Measurements from ENCODE around the gene TTC17. TPM values are rescaled to one million over a fixed set of nuclear protein-coding genes. Genes with fewer than 3 reads are reported as not detected.
"Not testable (repeated sequence)": the region's sequence is repeated elsewhere in the genome, so short reads cannot be mapped to it uniquely, and the experiment has no call there.

The TTC17 gene
- 100 to 1,000 TPM; 113 to 119 TPM for total RNA-seq
- 10 to 100 TPM; 43.7 to 54.6 (median 48.4) TPM for polyA plus RNA-seq
- total RNA-seq: 125 to 187 (median 159) reads per million in 6 experiments

DNA sequence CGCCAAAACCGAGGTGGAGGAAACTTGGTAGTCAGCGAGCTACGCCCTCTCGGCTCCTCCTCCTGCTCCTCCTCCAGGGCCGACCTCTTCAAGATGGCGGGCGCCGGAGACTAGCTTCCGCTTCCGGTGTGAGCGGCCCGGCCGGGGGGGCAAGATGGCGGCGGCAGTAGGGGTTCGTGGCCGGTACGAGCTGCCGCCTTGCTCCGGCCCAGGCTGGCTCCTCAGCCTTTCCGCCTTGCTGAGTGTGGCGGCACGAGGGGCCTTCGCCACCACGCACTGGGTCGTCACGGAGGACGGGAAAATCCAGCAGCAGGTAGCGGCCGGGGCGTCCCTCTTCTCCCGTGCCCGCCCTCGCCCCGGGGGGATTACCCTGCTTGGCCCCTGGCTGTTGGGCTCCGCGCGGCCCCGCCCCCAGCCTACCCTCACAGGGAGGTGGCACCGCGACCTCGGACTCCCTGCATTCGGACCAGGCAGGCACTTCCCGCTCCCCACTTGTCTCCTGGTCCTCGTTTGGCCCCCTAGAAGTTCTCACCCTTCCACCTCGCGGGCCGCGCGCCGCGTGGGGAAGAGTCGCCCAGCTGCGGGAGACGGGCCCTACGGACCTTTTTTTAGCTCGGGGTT, at the start of gene TTC17:
Gene TTC17, plus strand, starts transcription at position 120 of the 621 bp plus-strand sequence. Its CDS starts 35 bp downstream, at position 155.
- peak; percentile 96 for ATAC-seq
- Mint-ChIP-seq H3K4me3 (peak within 1 kb of the TSS; percentile 95 to 100 (median 98)), H3K4me1 (peaks cover 23 to 51% (median 38%) of the 10 kb centered on the region in 4 donors), H3K27me3 (no peaks in the 10 kb centered on the region), H3K27ac (peak within 1 kb of the TSS; percentile 90 to 99 (median 98)), H3K9me3 (no peaks in the 10 kb centered on the region), H3K36me3 (peaks cover 0 to 5% (median 2%) of the 10 kb centered on the region in 3 donors)
- POLR2A ChIA-PET: interaction anchor here (0.7 to 3.0 kb wide), 7 partner anchors 8 to 1996 kb away, joined by 3 to 38 read pairs (median 4); partner anchors contain the start of genes API5 and HSD17B12
- peak; percentile 86 to 95 (median 90) for DNase-seq

DNA sequence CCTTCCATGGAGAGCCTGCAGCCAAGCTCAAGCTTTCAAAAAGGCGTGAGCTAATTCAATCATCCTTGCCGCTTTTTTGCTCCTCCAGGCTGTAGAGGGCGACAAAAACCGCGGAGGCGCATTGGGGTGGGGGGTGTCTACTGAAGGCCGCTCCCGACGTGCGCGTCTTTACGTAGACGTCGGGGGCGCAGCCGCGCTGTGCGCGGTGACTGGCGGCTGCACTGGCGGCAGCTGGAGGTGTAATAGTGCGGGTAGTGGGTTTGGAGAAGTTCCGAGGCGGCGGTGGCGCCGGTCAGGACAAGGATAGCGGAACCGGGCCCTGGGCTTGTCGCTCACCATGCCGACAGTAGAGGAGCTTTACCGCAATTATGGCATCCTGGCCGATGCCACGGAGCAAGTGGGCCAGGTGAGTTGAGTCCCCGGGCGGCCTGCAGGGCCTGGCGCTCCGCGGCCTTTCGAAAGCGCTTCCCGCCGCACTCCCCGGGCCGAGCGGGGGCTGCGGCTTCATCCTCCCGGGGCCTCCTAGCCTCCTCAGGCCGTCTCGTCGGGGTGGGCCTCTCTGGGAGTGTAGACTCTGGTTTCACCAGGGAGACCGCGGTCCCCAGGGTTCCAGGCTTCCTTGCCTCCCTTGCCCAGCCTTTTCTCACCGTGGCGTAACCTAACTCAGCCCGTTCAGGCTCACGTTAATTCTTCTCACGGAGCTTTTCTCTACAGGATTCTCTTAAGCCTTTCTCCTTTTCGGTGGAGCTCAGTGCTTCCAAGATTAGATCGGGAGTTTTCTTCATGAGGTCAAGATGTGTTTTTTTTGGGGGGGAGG, 46.7 kb upstream of the TTC17 start, which contains the start of gene API5:
Gene API5, plus strand, starts transcription at position 206 of the 817 bp plus-strand sequence. Its CDS starts 132 bp downstream, at position 338.
- POLR2A ChIA-PET: interaction anchor here (0.7 to 2.2 kb wide), 4 partner anchors 47 to 61 kb away, joined by 3 to 38 read pairs (median 4); partner anchors contain the start of gene TTC17
- DNase-seq (peak; percentile 82 to 95 (median 91)), ATAC-seq (peak; percentile 92 to 96)
- H3K27me3 Mint-ChIP-seq: no peaks in the 10 kb centered on the region
- peak within 1 kb of the TSS; percentile 92 to 99 (median 96) for H3K4me3 Mint-ChIP-seq
- peaks cover 0 to 7% (median 0%) of the 10 kb centered on the region in 3 donors for H3K36me3 Mint-ChIP-seq
- no peaks in the 10 kb centered on the region for H3K9me3 Mint-ChIP-seq
- H3K27ac Mint-ChIP-seq: peak within 1 kb of the TSS; percentile 90 to 98 (median 96)
- H3K4me1 Mint-ChIP-seq: peaks cover 24 to 51% (median 49%) of the 10 kb centered on the region in 4 donors

DNA sequence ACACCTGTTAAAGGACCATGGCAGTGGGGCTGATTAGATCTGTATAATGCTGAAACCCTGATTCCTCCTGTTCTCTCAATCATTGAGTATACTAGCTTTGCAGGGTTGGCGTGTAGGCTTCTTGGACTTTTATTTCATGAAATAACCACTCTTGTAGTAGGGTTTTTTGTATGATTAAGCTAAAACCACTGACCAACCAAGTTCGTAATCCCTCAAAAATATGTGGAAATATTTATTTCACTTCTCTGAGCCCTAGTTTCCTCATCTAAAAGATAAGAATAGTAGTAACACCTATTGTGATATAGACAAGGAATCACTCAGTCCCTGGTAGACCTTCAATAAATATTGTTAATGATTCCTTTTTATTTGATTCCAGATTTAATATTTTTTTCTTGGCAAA, 42.8 kb upstream of the TTC17 start:
- Mint-ChIP-seq H3K4me1 (peaks cover 22 to 63% (median 56%) of the 10 kb centered on the region in 4 donors), H3K27me3 (no peaks in the 10 kb centered on the region), H3K36me3 (peaks cover 0 to 36% (median under 1%) of the 10 kb centered on the region in 3 donors), H3K4me3 (peak overlapping the region in 4 of 10 donors; percentile 13 to 39 (median 24)), H3K9me3 (no peaks in the 10 kb centered on the region), H3K27ac (peak overlapping the region in 6 of 10 donors; percentile 19 to 80 (median 57))
- POLR2A ChIA-PET: no interaction called here
- DNase-seq: no peak
- ATAC-seq: no peak

DNA sequence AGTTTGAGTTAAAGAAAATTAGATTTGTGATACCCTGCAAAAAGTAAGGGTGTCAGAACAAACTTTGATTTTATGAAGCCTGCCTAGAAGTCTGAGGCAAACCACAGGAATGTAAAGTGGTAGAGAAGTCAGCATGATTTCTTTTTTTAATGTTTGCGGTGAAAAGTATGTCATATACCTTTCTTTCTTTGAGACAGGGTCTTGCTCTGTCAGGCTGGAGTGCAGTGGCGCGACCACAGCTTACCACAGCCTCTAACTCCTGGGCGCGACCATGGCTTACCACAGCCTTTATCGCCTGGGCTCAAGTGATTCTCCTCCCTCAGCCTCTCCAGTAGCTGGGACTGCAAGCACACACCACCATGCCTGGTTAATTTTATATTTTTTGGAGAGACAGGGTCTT, 42.3 kb upstream of the TTC17 start:
- H3K9me3 Mint-ChIP-seq: no peaks in the 10 kb centered on the region
- H3K4me3 Mint-ChIP-seq: peak overlapping the region in 6 of 10 donors; percentile 5 to 56 (median 28)
- no peak for ATAC-seq
- peaks cover 22 to 60% (median 54%) of the 10 kb centered on the region in 4 donors for H3K4me1 Mint-ChIP-seq
- no peaks in the 10 kb centered on the region for H3K27me3 Mint-ChIP-seq
- peak in 3 of 10 donors; percentile 4 to 15 (median 7) for DNase-seq
- H3K36me3 Mint-ChIP-seq: peaks cover 0 to 41% (median 3%) of the 10 kb centered on the region in 3 donors
- POLR2A ChIA-PET: no interaction called here
- H3K27ac Mint-ChIP-seq: peak overlapping the region; percentile 38 to 91 (median 74)

GRCh38 chr11:43327987-43328386, 30.7 kb upstream of the TTC17 start:
- no peaks in the 10 kb centered on the region for H3K9me3 Mint-ChIP-seq
- H3K27ac Mint-ChIP-seq: no peak overlapping the region
- POLR2A ChIA-PET: no interaction called here
- peaks cover 0 to 3% (median 0%) of the 10 kb centered on the region in 4 donors for H3K4me1 Mint-ChIP-seq
- no peak overlapping the region for H3K4me3 Mint-ChIP-seq
- DNase-seq (no peak), ATAC-seq (no peak)
- no peaks in the 10 kb centered on the region for H3K27me3 Mint-ChIP-seq
- peaks cover 5 to 96% (median 39%) of the 10 kb centered on the region in 3 donors for H3K36me3 Mint-ChIP-seq

DNA sequence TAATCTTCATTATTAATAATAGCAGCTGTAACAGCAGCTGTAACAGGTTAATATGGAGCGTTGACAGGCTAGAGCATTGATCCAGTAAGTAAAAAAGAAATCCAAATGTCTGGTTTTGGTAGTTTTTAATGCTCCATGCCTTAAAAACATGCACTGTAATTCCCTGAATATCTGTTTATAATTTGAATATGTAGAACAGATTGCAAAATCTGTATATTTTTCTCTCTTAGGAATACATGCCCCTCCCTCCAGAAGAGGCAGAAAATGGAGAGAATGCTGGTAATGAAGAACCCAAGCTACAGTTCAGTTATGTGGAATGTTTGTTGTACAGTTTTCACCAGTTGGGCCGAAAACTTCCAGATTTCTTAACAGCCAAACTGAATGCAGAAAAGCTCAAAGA, 30.2 kb upstream of the TTC17 start:
- peaks cover 0 to 3% (median 0%) of the 10 kb centered on the region in 4 donors for H3K4me1 Mint-ChIP-seq
- H3K36me3 Mint-ChIP-seq: peaks cover 5 to 96% (median 34%) of the 10 kb centered on the region in 3 donors
- DNase-seq: no peak
- POLR2A ChIA-PET: no interaction called here
- ATAC-seq: no peak
- no peaks in the 10 kb centered on the region for H3K9me3 Mint-ChIP-seq
- no peaks in the 10 kb centered on the region for H3K27me3 Mint-ChIP-seq
- no peak overlapping the region for H3K4me3 Mint-ChIP-seq
- H3K27ac Mint-ChIP-seq: no peak overlapping the region

- peaks cover 6 to 48% (median 27%) of the 10 kb centered on the region in 3 donors for H3K36me3 Mint-ChIP-seq
- DNase-seq: no peak
- ATAC-seq: no peak
- H3K4me1 Mint-ChIP-seq: no peaks in the 10 kb centered on the region
- POLR2A ChIA-PET: no interaction called here
- peak overlapping the region in 1 of 10 donors; percentile 44 for H3K27ac Mint-ChIP-seq
- no peak overlapping the region for H3K4me3 Mint-ChIP-seq
- H3K9me3 Mint-ChIP-seq: no peaks in the 10 kb centered on the region
- H3K27me3 Mint-ChIP-seq: no peaks in the 10 kb centered on the region
These were observed 17.6 kb upstream of the TTC17 start for GRCh38 chr11:43341159-43341558.

DNA sequence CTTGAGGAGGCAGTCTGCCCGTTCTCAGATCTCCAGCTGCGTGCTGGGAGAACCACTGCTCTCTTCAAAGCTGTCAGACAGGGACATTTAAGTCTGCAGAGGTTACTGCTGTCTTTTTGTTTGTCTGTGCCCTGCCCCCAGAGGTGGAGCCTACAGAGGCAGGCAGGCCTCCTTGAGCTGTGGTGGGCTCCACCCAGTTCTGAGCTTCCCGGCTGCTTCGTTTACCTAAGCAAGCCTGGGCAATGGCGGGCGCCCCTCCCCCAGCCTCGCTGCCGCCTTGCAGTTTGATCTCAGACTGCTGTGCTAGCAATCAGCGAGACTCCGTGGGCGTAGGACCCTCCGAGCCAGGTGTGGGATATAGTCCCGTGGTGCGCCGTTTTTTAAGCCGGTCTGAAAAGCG, 7.3 kb upstream of the TTC17 start:
- H3K36me3 Mint-ChIP-seq: not testable (repeated sequence)

GRCh38 chr11:43354311-43354710, 4.4 kb upstream of the TTC17 start:
- Mint-ChIP-seq H3K27ac (no peak overlapping the region), H3K9me3 (no peaks in the 10 kb centered on the region), H3K27me3 (no peaks in the 10 kb centered on the region)

More for the DNA sequence above, 7.3 kb upstream of the TTC17 start:
- ATAC-seq, H3K27me3 Mint-ChIP-seq, H3K27ac Mint-ChIP-seq, H3K4me1 Mint-ChIP-seq, POLR2A ChIA-PET, H3K9me3 Mint-ChIP-seq, H3K4me3 Mint-ChIP-seq: not testable (repeated sequence)
- peak in 1 of 10 donors; percentile 13 for DNase-seq

GRCh38 chr11:43356336-43356735, 2.4 kb upstream of the TTC17 start:
- H3K27ac Mint-ChIP-seq: peak overlapping the region in 1 of 10 donors; percentile 2
- no peaks in the 10 kb centered on the region for H3K36me3 Mint-ChIP-seq
- H3K4me3 Mint-ChIP-seq: peak overlapping the region in 2 of 10 donors; percentile 45 to 58
- ATAC-seq (no peak), DNase-seq (no peak)
- POLR2A ChIA-PET: no interaction called here
- no peaks in the 10 kb centered on the region for H3K27me3 Mint-ChIP-seq
- H3K4me1 Mint-ChIP-seq: peaks cover 22 to 32% (median 24%) of the 10 kb centered on the region in 4 donors
- H3K9me3 Mint-ChIP-seq: no peaks in the 10 kb centered on the region

More at GRCh38 chr11:43354311-43354710, 4.4 kb upstream of the TTC17 start:
- ATAC-seq (no peak), DNase-seq (no peak)
- H3K4me3 Mint-ChIP-seq: no peak overlapping the region
- H3K36me3 Mint-ChIP-seq: no peaks in the 10 kb centered on the region
- POLR2A ChIA-PET: no interaction called here
- peaks cover 2 to 13% (median 10%) of the 10 kb centered on the region in 4 donors for H3K4me1 Mint-ChIP-seq

DNA sequence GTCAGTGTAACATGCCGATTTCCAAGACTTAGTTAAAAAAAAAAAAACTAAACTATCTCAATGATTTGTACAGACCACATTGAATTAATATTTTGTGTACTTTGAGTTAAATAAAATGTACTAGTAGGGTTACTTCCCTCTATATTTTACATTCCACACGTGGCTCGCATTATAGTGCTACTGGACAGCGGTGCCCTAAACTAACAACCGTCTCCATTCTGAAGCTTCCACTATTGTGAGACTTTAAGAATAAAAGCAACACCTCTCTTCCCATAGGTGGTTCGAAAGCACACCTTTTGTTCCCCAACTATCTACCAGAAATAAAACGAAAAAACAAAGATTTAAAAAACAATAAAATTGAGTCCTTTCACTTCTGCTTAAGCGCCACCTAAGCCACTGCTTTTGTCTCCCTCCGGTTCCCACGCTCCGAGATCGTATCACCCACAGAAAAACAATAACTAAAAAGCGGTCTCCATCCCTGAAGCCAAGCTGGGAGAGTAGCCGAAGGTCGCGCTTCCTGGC, 380 bp upstream of the TTC17 start:
- DNase-seq (no peak), ATAC-seq (peak; percentile 2 to 9)
- Mint-ChIP-seq H3K27me3 (no peaks in the 10 kb centered on the region), H3K4me3 (peak overlapping the region; percentile 95 to 100 (median 98)), H3K9me3 (no peaks in the 10 kb centered on the region), H3K27ac (peak overlapping the region; percentile 90 to 99 (median 98)), H3K4me1 (peaks cover 20 to 46% (median 33%) of the 10 kb centered on the region in 4 donors), H3K36me3 (peaks cover 0 to 1% (median 0%) of the 10 kb centered on the region in 3 donors)
- POLR2A ChIA-PET: interaction anchor here (0.7 to 3.0 kb wide), 7 partner anchors 9 to 1997 kb away, joined by 3 to 38 read pairs (median 4); partner anchors contain the start of genes API5 and HSD17B12

DNA sequence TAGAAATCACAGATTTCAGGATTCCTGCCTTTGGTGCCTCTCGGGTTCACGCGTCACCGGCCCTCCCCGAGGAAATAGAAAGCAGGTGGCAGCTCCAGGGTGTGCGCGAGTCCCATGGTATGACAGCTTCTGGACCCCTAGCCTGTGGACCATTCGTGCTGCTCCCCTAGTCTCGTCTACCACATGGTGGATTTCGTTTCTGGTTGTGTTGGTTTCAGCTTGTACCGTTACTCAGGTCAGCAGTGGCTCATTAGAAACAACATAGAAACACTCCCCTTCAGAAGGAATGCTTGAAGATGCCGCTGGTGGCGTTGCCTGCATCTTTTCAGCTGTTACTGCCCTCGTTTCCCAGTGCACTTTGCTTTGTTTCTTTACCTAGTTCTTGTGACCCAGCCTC, 700 bp downstream of the TTC17 start:
- no peaks in the 10 kb centered on the region for H3K9me3 Mint-ChIP-seq
- peak overlapping the region; percentile 95 to 100 (median 98) for H3K4me3 Mint-ChIP-seq
- H3K4me1 Mint-ChIP-seq: peaks cover 24 to 56% (median 40%) of the 10 kb centered on the region in 4 donors
- peak; percentile 24 to 37 for ATAC-seq
- POLR2A ChIA-PET: interaction anchor here (0.6 to 3.0 kb wide), 5 partner anchors 8 to 706 kb away, joined by 3 to 38 read pairs (median 5); partner anchors contain the start of genes API5 and HSD17B12
- peaks cover 0 to 5% (median 2%) of the 10 kb centered on the region in 3 donors for H3K36me3 Mint-ChIP-seq
- peak overlapping the region; percentile 90 to 99 (median 97) for H3K27ac Mint-ChIP-seq
- DNase-seq: peak in 1 of 10 donors; percentile 61
- no peaks in the 10 kb centered on the region for H3K27me3 Mint-ChIP-seq

All from naive thymus-derived CD8-positive, alpha-beta T cell (primary cell).